ENCODE results near the gene MARCHF3.

- TF ChIP-seq POLR2A (IDR thresholded peaks at IDR 0.05; ENCODE audit: low read length) (no peak), GATA1 (IDR thresholded peaks at IDR 0.05; ENCODE audit: low read depth, low read length) (no peak)
Observed at GRCh38 chr5:126994485-126994884, 35.9 kb downstream of the MARCHF3 start.

All from erythroblast (primary cell).